Measurements from ENCODE around the gene TTLL1.

DNA sequence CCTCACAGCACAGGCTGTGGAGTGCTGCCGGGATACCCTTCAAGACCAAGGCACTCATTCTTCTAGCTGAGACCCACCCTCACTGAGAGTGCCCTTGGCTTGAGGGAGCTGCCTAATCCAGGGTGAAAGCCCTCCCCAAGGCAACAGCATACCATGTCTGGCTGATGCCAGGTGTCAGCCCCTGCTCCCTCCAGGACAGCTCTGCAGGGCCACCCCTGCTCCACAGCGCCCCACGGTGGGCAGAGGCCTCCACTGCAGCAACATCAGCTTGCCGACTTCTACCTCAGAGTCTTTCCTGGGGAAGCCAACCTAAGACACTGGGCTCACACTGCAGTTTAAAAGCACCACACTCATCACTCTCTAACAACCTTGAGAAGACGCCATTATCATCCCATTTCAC is 29.0 kb downstream of the TTLL1 start:
- TF ChIP-seq POLR2AphosphoS5 (IDR thresholded peaks at IDR 0.05; ENCODE audit: low read depth, low read length) (no peak), TAF1 (IDR thresholded peaks at IDR 0.05; ENCODE audit: borderline replicate concordance, low read depth, low read length) (no peak)

All from GM12892 (cell line).